ENCODE results near the gene PHPT1.
"Not testable (repeated sequence)": the region's sequence is repeated elsewhere in the genome, so short reads cannot be mapped to it uniquely, and the experiment has no call there.

PHPT1 gene

DNA sequence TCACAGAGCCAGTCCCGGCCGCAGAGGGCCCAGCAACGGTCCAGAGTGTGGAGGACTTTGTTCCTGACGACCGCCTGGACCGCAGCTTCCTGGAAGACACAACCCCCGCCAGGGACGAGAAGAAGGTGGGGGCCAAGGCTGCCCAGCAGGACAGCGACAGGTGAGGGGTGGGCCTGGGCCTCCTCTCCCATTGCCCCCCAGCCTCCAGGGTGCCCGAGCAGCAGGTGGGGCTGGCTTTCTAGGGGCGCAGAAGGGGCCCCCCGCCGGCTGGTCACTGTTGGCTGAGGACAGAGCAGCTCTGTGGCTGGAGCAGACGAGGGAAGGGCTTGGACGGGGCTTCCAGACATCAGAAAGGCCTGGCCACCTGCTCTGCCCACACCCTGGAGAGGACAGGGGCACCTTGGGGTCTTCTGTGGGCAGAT is 11.3 kb upstream of the PHPT1 start:
- DNase-seq = not testable (repeated sequence)

DNA sequence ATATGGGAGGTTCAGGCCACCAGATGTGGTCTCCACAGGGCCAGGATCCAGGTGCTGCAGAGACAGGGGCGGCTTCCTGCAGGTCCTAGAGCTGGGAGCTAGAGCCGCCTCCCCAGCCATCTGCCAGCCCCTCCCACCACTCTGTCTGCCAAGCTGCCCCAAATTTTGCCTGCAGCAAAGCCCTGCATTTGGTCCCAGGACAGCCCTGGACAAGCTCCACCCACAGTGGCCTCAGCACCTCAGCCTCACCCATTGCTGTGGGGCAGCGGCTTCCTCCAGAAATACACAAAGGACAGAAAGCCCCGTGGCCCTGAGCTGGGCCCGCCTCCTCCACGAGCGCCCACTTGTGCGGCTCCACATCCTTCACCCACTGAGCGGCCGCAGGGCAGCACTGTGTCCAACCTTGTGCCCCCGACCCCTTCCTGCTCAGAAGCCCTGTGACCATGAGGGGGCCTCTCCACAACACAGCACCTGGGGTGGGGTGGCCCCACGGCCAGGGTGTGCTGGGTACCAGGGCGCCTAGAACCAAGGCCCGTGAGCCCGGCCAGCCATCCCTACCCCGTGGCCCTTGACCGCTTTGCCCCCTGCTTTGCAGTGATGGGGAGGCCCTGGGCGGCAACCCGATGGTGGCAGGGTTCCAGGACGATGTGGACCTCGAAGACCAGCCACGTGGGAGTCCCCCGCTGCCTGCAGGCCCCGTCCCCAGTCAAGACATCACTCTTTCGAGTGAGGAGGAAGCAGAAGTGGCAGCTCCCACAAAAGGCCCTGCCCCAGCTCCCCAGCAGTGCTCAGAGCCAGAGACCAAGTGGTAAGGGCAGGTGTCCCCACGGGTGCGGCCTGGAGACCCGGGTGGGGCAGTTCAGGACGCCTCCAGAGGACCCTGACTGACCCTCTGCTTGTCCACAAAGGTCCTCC is 10.6 kb upstream of the PHPT1 start:
- no peak for DNase-seq

DNA sequence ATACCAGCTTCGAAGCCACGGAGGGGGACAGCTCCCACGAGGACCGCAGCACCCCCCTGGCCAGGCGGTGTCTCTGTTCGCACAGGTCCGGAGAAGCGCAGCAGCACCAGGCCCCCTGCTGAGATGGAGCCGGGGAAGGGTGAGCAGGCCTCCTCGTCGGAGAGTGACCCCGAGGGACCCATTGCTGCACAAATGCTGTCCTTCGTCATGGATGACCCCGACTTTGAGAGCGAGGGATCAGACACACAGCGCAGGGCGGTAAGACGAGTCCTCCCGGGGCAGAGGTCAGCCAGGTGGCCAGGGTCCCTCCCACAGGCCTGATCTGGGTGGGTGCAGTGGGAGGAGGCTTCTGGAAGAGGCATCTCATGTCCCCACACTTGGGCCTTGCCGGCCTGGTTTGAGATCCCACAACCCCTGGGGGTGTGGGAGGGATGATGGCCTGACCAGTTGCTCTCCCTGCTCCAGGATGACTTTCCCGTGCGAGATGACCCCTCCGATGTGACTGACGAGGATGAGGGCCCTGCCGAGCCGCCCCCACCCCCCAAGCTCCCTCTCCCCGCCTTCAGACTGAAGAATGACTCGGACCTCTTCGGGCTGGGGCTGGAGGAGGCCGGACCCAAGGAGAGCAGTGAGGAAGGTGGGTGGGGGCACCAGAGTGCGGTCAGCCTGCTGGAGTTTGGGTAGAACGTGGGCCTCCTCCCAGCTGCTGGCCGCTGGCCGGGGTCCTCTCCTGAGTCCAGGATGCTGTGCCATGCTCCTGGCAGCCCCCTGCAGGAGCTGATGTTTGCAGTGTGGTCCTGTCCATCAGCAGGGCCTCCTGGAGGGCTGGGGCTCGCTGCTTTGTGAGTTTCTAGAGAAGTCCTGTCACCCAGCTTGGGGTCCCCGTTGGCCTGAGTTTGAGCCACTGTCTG is 9.7 kb upstream of the PHPT1 start:
- no peak for DNase-seq

- no peak for DNase-seq
Observed at GRCh38 chr9:136840140-136840876, 8.9 kb upstream of the PHPT1 start.

DNA sequence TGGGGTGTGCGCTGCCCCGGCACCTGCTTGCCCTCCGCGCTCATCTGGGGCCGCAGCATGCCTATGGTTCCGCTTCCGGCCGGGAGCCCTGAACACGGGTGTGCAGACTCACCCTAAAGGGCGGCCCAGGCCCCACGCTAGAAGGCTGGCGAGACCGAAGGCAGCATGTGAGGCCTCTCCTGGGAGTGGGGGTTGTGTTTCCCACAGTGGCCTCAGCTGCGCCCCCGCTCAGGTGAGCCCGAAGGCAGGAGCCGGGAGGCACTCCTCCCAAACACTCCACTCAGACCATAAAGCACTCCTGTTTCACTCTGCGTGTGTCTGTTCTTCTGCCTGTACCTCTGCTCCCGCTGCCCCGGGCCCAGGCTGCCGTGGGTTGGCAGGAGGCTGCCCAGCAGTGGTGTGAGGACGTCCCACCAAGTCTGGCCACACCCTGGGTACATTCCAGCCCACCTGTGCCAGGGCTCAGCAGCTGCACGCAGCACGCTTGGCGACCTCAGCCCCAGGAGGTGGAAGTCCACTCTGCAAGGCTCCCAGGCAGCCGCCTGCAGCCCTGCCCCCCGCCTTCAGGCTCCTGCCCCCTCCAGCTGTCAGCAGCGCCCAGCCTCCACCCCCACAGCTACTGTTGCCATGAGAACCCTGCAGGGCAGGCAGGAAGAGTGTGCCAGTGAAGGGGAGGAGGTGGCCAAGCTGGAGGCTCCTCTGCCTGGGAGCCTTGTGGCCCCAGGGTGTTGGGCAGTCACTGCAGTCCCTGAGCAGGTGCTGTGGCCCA is 8.1 kb upstream of the PHPT1 start:
- DNase-seq = peak; percentile 78

DNA sequence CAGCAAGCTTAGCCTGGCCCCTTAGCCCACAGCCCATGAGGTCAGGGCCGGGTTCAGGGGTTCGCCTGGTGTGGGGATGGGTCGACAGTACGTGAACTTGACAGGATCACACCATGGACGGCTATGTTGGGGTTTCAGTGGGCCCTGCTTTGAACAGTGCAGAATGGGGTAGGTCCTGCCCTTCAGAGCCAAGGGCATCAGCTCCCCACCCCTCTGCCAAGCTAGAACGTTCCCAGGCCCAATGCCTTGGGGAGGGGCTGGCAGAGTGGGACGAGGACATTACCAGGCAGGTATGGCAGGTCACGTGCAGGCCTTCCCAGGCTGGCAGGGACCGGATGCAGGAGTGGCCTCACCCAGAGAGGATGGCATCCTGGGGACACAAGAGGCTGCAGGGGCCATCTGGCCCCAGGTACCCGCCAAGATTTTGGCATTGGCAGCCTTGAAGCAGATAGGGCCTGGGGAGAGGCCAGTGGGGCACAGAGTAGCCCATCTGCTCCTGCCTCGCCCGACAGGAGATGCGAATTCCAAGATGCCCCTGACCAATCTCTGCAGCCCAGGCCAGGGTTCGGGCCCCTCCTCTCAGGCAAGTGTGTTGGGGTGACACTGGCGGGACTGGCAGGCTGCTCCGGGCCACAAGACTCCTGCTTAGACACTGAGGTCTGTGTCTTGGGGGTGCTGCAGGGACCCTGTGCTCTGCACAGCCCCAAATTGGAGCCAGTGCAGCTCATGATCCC is 7.4 kb upstream of the PHPT1 start:
- peak; percentile 39 for DNase-seq

GRCh38 chr9:136842380-136842948 is 6.7 kb upstream of the PHPT1 start, which contains the start of gene AJM1:
Gene AJM1, plus strand, starts transcription at chr9:136842478. Its CDS starts 1,937 bp downstream, at chr9:136844415.
- peak; percentile 45 for DNase-seq

GRCh38 chr9:136843159-136843800 is 5.9 kb upstream of the PHPT1 start:
- DNase-seq = not testable (repeated sequence)

DNA sequence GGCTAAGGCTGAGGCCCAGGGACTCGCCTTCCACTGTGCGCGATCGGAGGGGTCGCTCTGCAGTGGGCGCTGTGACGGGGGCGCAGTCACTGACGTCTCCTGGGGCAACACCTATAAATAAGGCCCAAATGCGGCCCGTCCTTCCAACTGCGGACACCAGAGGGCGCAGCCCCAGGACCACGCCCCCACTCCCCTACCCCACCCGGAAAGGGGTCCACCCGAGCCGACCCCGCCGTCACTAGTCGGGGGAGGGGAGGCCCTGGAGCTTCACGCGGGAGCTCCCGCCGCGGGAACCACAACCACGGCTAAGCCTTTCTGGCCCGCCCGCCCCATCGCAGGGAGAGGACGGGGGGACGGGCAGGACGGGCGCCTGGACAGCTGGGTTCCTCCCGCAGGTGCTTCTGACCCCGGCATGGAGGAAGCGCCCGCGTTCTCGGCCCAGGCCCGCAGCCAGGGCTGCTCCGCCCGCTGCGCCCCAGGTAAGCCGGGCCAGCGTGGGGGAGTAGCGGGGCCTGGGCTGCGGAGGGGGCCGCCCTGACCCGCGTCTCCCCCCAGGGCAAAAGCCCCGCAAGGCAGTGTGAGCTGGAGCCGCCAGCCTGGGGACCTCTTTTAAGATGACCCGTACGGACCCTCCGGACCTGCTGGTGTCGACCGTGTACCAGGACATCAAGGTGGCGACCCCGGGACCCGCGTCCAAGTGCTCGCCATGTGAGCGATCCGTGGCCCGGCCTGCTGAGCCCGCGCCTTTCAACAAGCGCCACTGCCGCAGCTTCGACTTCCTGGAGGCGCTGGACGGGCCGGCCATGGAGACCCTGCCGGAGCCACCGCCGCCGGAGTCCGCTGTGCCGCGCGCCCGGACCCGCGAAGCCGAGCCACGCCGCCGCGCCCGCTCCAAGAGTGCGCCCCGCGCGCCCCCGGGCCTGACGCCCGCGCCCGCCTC is 5.1 kb upstream of the PHPT1 start:
- DNase-seq = not testable (repeated sequence)

DNA sequence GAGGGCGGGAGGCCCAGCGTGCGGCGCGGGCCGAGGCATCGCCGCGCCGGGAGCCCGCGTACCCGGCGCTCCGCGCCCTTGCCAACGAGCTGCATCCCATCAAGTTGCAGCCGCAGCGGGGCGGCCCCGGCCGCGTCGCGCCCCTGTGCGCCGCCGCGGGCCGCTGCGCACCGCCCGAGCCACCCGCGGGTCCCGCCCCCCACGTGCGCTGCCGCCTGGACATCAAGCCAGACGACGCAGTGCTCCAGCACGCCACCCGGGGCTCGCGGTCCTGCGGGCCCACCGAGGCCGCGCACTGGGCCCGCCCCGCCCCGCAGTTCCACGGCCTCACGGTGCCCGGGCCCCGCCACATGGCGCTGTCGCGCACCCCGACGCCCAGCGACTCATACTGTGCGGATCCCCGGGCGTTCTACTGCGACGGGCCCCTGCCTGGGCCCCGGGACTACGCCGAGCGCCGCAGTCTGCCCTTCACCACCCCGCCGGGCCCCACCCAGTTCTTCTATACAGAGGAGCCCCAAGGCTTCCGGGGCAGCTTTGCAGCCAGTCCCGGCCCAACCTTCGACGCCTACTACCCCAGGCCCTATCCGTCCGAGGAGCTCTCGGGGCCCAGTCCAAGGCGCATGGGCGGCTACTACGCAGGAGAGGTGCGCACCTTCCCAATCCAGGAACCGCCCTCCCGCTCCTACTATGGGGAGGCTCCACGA is 4.3 kb upstream of the PHPT1 start:
- DNase-seq = no peak

GRCh38 chr9:136845465-136846260 is 3.5 kb upstream of the PHPT1 start:
- DNase-seq = no peak

DNA sequence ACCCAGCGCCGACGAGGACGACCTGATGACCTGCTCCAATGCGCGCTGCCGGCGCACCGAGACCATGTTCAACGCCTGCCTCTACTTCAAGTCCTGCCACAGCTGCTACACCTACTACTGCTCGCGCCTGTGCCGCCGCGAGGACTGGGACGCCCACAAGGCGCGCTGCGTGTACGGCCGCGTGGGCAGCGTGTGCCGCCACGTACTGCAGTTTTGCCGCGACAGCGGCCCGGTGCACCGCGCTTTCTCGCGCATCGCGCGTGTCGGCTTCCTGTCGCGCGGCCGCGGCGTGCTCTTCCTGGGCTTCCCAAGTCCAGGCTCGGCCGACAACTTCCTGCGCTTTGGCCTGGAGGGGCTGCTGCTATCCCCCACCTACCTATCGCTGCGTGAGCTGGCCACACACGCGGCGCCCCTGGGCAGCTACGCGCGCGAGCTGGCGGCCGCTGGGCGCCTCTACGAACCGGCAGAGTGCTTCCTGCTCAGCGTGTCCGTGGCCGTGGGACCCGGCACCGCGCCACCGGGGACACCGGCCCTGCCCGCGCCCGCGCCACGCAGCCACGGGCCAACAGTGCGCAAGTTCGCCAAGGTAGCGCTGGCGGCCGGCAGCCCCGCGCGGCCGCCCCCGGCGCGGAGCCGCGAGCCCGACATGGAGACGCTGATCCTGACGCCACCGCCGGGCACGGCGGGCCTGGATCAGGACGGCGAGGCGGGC is 2.7 kb upstream of the PHPT1 start:
- no peak for DNase-seq

- DNase-seq = no peak
Observed at GRCh38 chr9:136847088-136847825, 2.0 kb upstream of the PHPT1 start.

GRCh38 chr9:136847826-136848392 is 1.3 kb upstream of the PHPT1 start:
- peak; percentile 65 for DNase-seq

- no peak for DNase-seq
Observed at GRCh38 chr9:136848393-136849037, 694 bp upstream of the PHPT1 start.
